Measurements from ENCODE around the gene SMURF2.

The SMURF2 gene

GRCh38 chr17:64500487-64500859, 161.6 kb downstream of the SMURF2 start:
- DNase-seq = no peak

GRCh38 chr17:64499805-64500486, 162.2 kb downstream of the SMURF2 start:
- DNase-seq = no peak

- no peak for DNase-seq
Observed at GRCh38 chr17:64498308-64499203, 163.6 kb downstream of the SMURF2 start.

- DNase-seq = no peak
Observed at GRCh38 chr17:64497565-64498035, 164.5 kb downstream of the SMURF2 start.

GRCh38 chr17:64496786-64497564, 165.1 kb downstream of the SMURF2 start, which contains the start of gene POLG2:
POLG2 (minus strand) TSS chr17:64497054; CDS start chr17:64496968, 86 bp downstream.
- peak; percentile 15 to 64 for DNase-seq

- DNase-seq = no peak
Observed at GRCh38 chr17:64496348-64496785, 165.7 kb downstream of the SMURF2 start.
